NCI-H460 (cell line): Measurements from ENCODE around the gene COG7. TPM values are rescaled to one million over a fixed set of nuclear protein-coding genes. Genes with fewer than 3 reads are reported as not detected.
"Not testable (repeated sequence)": the region's sequence is repeated elsewhere in the genome, so short reads cannot be mapped to it uniquely, and the experiment has no call there.

Experiments used
- DNase-seq: peaks from one replicate; pipeline ENCODE4 v3.0.0-alpha.2; 2016; ENCODE audit warnings: low read depth; ENCODE audit errors: extremely low read depth
- total RNA-seq: library from RNA; depleted of rRNA; stranded (reverse); fragments of >200 nt; shearing (Covaris generic); gene quantifications from 2 replicates; pipeline ENCODE4 v1.2.3, GENCODE V29; 2014

Gene COG7
- total RNA-seq, 1 experiment from 2014 or later = 22.4 TPM

DNA sequence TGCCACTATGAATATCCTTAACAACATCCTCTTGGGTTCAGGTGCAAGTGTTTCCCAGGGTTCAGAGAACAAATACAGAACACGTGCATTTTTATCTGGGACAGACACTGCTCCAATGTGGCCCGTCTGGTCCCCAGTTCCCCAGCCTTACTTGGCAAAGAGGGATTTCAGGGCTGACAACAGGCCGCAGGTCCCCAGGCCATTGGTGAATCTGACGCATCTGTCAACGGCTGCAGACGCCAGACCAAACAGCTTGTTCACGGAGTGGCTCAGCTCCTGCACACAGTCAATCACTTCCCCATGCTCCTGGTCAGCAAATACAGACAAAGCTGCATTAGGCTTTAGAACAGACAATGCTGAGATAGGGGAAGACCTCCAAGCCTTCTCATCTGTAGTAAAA is 36.2 kb downstream of the COG7 start:
- no peak for DNase-seq

GRCh38 chr16:23414731-23415130 is 38.3 kb downstream of the COG7 start:
- no peak for DNase-seq

- no peak for DNase-seq
Observed at GRCh38 chr16:23410176-23410575, 42.8 kb downstream of the COG7 start.

DNA sequence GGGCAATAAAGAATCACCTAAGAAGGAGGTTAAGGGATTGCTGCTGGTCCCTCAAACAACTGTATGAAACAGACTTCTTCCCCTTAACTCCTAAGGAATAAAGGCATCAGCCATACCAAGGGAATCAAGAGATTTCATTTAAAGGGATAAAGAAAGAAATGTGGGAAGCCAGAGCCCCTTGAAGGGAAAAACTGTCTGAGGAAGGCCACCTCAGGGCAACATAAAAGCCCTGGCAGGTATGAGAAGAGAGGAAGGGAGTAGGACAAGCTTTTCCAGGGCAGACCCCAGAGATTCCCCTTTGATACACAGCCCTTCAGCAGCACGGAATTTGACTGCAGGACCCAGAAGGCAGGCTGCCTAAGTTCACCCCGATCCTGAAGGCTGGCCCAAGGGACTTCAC is 43.5 kb downstream of the COG7 start:
- no peak for DNase-seq

DNA sequence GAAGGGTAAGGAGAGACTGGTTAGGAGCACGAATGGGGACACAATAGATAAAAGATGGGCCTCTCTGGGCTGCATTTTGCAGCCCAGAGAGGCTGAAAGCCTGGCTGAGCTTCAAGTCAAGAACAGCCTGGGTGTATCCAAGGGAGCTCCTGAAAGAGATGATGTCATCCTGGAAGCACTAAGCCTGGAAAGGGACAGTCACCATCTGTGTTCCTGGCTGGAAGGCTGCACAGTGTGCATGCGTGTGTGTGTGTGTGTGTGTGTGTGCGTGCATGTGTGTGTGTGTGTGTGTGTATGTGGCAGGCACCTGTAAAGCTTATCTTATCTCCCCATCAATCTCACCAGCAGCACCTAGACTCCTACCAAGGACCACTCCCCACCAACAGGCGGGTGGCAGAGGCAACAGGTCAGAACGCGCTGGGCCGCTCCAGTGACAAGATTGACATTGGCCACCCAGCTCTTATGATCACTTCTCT is 44.1 kb downstream of the COG7 start:
- DNase-seq = no peak

- DNase-seq = no peak
Observed at GRCh38 chr16:23408242-23408822, 44.7 kb downstream of the COG7 start.

DNA sequence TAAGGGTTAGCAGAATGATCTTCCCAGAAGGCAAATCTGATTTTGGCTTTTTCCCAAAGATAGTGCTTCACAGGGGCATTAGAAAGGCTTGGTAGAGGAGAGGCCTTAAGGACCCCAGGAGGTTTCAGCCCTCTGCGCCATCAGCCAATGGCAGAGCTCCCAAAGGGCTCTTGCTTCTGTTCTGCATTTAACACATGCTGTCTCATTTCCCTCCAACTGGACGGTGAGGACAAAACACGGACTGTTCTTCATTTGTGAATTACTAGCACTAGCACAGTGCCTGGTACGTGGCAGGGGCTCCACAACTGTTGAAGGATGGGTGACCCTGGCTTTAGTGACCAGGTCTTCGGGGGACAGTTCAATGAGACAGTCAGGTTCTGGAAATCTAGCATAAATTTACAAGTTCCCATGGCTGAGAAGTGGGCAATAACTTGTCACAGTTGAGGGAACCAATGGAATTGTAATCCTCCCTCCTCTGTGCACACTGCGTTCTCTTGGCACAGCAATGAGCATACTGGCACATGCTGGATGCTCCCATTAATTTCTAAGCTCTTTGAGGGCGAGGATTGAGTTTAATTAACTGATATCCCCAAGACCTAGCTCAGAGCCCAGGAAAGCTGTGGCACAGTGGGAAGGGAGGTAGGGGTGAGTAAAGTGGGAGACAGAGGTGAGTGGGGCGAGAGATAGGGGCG is 45.4 kb downstream of the COG7 start:
- no peak for DNase-seq

DNA sequence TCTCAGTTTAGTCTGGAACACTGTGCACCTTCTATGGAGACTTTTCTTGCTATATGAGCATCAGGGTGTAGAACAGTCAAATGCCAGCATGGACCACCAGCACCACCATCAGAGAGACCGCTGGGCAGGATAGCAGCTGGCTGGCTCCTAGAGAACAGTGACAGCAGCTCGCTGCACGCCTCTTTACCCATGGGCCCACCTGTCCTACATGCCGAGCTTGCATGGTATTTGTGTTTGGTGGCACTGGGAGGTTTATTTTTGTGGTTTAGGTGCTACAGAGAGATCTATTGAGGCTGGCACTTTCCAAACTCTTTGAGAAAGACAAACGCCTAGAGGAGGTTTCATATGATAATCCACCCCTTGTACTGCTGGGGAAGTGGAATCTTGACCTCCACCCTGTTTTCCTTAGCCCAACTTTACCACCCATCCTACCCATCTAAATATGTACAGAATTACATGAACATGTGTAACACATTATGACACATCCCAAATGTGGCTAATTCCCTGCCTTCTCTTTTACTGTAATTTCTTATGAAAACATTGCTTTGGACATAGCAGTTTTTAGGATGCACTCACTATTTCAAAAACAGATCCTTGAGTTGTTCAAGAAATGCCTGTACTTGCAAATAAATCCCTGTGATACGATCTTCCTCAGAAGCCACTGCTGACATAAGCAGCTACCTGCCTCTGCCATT is 46.3 kb downstream of the COG7 start:
- no peak for DNase-seq

DNA sequence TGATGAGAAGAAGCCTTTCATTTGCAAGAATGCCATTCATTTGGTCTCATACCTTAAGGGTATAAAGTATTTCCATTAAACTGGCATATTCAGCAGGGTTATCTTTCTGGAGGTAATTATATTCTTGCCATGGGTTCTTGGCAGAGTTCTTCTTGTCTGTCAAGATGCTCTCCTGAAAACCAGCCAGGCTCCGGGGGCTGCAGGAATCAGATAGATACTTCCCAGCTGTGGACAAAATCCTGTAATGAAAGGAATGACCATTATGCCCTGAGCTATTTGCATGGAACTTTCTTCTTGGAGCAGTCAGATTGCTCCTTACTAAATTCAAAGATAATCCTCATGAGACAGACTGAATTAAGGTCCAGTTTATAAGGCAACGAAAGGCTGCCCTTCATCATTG is 47.0 kb downstream of the COG7 start:
- no peak for DNase-seq

DNA sequence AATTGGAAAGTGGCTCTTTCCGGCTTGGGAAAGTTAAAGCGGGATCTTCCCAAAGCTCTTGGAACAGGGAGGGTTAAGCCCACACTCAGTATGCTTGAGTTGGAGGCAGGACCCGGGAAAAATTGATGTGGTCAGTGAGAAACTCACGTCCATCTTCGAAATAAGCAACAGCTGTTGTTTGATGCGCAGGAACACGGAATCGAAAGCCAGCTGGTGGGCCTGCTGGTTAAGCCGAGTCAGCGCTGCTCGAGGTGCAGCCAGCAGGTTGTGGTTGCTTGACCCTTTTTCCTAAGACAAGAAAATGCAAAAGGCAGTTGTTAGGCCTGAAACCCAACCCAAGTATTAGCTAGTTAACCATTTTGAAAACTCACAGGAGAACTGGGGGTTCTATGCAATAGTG is 49.4 kb downstream of the COG7 start:
- DNase-seq = no peak

DNA sequence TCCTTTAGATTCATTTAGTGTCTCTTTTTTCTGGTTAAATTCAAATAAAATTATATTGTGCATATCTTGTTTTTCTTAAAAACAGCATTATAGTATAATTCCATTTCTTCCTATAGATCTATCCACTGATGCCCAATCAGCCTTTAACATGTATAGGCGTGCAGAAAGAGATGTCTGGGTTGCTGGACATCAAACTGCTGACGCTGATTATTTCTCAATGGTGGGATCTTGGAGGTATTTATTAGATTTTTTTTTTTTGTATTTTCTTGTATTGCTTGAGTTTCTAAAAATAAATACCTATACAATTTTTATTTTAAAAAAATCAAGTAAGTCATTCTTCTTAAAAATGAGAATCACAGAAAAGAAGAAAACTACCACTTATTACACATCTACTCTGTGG is 50.9 kb downstream of the COG7 start:
- no peak for DNase-seq

DNA sequence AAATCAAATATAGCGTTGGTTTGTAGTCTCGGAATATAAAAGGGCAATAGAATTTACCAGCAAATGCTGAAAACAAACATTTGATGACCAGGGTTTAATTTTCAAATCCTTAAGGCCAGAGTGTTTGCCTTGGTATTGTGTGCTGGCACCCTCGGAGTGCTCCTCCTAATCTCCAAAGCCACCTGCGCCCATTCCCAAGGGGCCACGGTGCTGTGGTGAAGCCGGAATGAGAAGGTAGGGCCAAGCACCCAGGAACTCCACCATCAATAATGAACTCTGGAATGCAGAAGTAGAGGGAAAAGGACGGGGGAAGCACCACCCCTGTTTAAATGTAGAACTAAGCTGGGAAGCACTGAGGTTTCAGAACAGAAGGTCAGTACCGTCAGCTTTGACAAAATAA is 51.9 kb downstream of the COG7 start:
- no peak for DNase-seq

- not testable (repeated sequence) for DNase-seq
Observed at GRCh38 chr16:23400447-23400846, 52.5 kb downstream of the COG7 start.

- no peak for DNase-seq
Observed at GRCh38 chr16:23398987-23399805, 53.8 kb downstream of the COG7 start.

- no peak for DNase-seq
Observed at GRCh38 chr16:23397464-23397863, 55.5 kb downstream of the COG7 start.

DNA sequence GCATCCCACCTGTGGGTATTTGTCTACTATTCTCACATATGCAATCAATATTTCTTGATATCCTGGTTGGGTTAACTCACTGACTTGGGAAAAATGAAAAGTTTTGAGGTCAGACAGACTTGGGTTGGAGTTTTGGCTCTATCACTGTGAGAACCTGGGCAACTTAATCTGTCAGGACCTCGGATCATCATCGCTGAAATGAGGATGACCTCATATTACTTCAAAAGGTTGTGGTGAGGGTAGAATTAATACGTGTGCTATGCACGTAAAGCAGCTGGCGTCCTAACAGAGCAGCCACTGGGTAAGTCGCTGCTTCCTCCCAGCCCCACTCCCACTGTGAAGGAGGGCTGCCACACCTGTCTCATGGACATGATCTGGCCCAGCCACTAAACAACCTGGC is 57.3 kb downstream of the COG7 start:
- DNase-seq = no peak

- DNase-seq = no peak
Observed at GRCh38 chr16:23394141-23394831, 58.7 kb downstream of the COG7 start.

GRCh38 chr16:23392223-23392600 is 60.8 kb downstream of the COG7 start:
- no peak for DNase-seq

DNA sequence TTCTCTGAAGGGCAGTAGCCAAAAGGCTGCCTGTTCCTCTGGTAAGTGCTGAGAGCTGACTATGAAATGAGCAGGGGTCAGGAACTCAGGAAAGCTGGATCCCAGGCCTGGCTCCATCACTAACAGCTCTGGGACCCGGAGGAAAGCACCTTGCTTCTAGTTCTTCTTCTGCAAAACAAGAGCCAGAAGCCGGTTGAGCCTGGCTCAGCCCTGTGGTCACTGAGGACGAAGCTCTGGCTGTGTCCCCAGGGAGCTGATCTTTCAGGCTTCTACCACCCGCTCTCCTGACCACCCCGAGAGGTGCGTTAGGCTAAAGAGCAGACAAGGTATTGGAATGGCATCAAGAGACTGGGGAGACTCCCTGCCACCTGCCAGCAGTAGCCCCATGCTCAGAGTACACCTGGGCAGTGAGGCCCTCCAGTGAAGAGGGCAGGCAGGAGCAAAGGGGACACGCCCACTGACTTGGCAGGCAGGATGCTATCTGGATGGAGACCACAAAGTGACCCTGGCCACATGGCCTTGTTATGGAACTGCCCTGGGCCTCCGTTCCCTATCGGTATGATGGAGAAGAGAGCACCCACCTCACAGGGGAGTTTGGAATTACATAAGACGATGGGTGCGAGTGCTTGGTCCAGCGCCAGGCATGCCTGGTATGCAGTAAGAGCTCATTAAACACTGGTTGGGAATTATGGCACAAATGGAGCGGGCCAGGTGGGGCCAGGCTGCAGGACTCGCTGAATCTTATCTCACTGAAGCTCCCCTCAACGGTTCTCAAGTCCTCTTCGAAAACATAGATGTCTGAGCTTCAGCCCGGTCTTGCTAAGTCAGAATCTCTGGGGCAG is 61.4 kb downstream of the COG7 start:
- DNase-seq = no peak

DNA sequence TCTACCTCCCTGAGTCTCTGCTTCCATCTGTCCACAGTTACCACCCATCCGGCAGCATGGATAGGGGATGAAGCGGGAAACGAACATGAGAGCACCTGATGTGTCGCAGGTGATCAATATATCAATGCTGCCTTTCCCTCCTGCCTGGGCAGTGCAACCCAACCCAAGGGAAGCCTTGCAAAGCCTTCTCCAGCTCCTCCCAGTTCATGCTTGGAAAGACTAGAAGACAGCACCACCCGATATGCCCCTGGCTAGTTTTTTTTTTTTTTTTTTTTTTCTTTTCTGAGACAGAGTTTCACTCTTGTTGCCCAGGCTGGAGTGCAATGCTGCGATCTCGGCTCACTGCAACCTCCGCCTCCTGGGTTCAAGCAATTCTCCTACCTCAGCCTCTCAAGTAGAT is 63.1 kb downstream of the COG7 start:
- not testable (repeated sequence) for DNase-seq
